ENCODE results near the gene IPMK. TPM values are rescaled to one million over a fixed set of nuclear protein-coding genes. Genes with fewer than 3 reads are reported as not detected.
A peak's percentile ranks its signal among the peaks of the same experiment; 100 is the strongest.

IPMK gene
- total and polyA plus RNA-seq, 9 of the 15 experiments (the other 6 are each of a cell fraction or from before 2014, with no cell fraction given) = 0.98 to 4.4 (median 2.7) TPM

DNA sequence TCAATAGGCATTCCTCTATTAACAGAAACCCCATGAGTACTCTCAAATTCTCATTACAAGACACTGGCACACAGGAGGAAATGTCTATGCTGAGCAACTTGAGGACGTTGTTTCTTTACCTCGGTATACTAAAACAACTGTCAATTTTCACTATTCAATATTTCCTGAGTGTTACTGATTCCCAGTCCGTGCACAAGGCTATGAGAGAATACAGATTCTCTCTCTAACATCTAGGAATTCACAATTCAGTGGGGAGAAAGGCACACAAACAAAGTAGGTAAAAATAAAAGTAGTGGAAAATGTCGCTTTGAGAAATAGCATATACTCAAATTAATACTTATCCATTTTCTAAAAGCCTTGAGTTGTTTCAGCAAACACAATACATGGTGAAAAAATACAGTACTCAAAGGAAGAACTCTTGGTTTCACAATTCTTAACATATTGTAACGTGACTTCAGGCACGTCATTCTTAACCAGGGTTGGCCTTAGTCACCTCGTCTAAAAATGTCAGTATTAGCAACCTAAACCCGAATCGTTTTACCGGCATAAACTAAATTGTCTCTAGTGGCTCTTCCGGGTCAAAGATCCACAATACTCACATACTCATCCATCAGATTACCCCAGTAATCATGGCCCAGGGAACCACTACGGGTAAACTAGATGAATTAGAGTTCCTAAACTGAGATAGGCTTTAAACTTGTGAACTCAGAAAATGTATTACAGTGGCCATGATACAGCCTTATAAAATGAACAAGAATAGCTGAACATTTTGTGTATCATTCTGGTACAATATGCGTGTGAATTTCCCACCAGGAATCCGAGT, 1.5 kb downstream of the IPMK start (continued):
- TF ChIP-seq, protein P1, sequence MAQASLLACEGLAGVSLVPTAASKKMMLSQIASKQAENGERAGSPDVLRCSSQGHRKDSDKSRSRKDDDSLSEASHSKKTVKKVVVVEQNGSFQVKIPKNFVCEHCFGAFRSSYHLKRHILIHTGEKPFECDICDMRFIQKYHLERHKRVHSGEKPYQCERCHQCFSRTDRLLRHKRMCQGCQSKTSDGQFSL (CRISPR knock-in tag; IDR thresholded peaks at IDR 0.05) = no peak
- TF ChIP-seq, protein P1 (tag; IDR thresholded peaks at IDR 0.05) = no peak
- TF ChIP-seq ZFPM2 (CRISPR knock-in tag; IDR thresholded peaks at IDR 0.05) (no peak), KDM1A (IDR thresholded peaks at IDR 0.05) (no peak), SMC3 (conservative IDR thresholded peaks at IDR 0.05; ENCODE audit: insufficient read depth, low read depth, low read length) (no peak), ATF1 (CRISPR knock-in tag; IDR thresholded peaks at IDR 0.05) (no peak), ATF1 (tag; IDR thresholded peaks at IDR 0.05) (no peak), JUN (IDR thresholded peaks at IDR 0.05; ENCODE audit: borderline replicate concordance, low read depth, low read length) (peak; percentile 30; the same call in 1 of the 2 replicates), JUN (CRISPR knock-in tag; IDR thresholded peaks at IDR 0.05; ENCODE audit: borderline replicate concordance) (no peak), POLR3A (IDR thresholded peaks at IDR 0.05; ENCODE audit: borderline replicate concordance, extremely low read depth, insufficient read depth, insufficient read length) (no peak), TAF15 (IDR thresholded peaks at IDR 0.05; ENCODE audit: low read depth, low read length) (no peak), BMI1 (IDR thresholded peaks at IDR 0.05; ENCODE audit: low read length) (no peak), MAFK (IDR thresholded peaks at IDR 0.05; ENCODE audit: low read length) (0 out of 2 replicates have a peak, but pooled peaks have one; percentile 3), BCOR (IDR thresholded peaks at IDR 0.05) (no peak), ZNF79 (CRISPR knock-in tag; IDR thresholded peaks at IDR 0.05; ENCODE audit: low read depth) (no peak), NR3C1 (CRISPR knock-in tag; IDR thresholded peaks at IDR 0.05) (no peak), ELF1 (tag; IDR thresholded peaks at IDR 0.05) (peak; percentile 67; the same call in 1 of the 2 replicates), SMAD4 (CRISPR knock-in tag; conservative IDR thresholded peaks at IDR 0.05) (no peak)
- TF ChIP-seq, protein P2, sequence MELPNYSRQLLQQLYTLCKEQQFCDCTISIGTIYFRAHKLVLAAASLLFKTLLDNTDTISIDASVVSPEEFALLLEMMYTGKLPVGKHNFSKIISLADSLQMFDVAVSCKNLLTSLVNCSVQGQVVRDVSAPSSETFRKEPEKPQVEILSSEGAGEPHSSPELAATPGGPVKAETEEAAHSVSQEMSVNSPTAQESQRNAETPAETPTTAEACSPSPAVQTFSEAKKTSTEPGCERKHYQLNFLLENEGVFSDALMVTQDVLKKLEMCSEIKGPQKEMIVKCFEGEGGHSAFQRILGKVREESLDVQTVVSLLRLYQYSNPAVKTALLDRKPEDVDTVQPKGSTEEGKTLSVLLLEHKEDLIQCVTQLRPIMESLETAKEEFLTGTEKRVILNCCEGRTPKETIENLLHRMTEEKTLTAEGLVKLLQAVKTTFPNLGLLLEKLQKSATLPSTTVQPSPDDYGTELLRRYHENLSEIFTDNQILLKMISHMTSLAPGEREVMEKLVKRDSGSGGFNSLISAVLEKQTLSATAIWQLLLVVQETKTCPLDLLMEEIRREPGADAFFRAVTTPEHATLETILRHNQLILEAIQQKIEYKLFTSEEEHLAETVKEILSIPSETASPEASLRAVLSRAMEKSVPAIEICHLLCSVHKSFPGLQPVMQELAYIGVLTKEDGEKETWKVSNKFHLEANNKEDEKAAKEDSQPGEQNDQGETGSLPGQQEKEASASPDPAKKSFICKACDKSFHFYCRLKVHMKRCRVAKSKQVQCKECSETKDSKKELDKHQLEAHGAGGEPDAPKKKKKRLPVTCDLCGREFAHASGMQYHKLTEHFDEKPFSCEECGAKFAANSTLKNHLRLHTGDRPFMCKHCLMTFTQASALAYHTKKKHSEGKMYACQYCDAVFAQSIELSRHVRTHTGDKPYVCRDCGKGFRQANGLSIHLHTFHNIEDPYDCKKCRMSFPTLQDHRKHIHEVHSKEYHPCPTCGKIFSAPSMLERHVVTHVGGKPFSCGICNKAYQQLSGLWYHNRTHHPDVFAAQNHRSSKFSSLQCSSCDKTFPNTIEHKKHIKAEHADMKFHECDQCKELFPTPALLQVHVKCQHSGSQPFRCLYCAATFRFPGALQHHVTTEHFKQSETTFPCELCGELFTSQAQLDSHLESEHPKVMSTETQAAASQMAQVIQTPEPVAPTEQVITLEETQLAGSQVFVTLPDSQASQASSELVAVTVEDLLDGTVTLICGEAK (IDR thresholded peaks at IDR 0.05) = peak; percentile 44; the same call in 1 of the 2 replicates
- TF ChIP-seq, protein P2 (CRISPR knock-in tag; IDR thresholded peaks at IDR 0.05) = no peak
